ENCODE measurements around the gene RFXAP.

Gene RFXAP

GRCh38 chr13:36817996-36818803 is 822 bp upstream of the RFXAP start:
- no peak for DNase-seq

- peak in 1 of 2 experiments; percentile 58 for DNase-seq
These were observed 693 bp downstream of the RFXAP start for GRCh38 chr13:36819739-36820090.

- DNase-seq: no peak
These were observed 1.2 kb downstream of the RFXAP start for GRCh38 chr13:36820222-36820621.

GRCh38 chr13:36822785-36823184 is 3.8 kb downstream of the RFXAP start:
- no peak for DNase-seq

GRCh38 chr13:36829753-36830152 is 10.7 kb downstream of the RFXAP start:
- DNase-seq: no peak

GRCh38 chr13:36831291-36831690 is 12.3 kb downstream of the RFXAP start:
- no peak for DNase-seq

- no peak for DNase-seq
These were observed 15.3 kb downstream of the RFXAP start for GRCh38 chr13:36834299-36834698.

- DNase-seq: no peak
These were observed 18.5 kb downstream of the RFXAP start for GRCh38 chr13:36837354-36838092.

GRCh38 chr13:36839281-36839680 is 20.3 kb downstream of the RFXAP start:
- DNase-seq: no peak

- DNase-seq: no peak
These were observed 21.0 kb downstream of the RFXAP start for GRCh38 chr13:36839981-36840380.

- no peak for DNase-seq
These were observed 21.8 kb downstream of the RFXAP start for GRCh38 chr13:36840718-36841250.

GRCh38 chr13:36841391-36841790 is 22.4 kb downstream of the RFXAP start:
- DNase-seq: no peak

GRCh38 chr13:36847606-36848005 is 28.6 kb downstream of the RFXAP start:
- no peak for DNase-seq

GRCh38 chr13:36848199-36848982 is 29.4 kb downstream of the RFXAP start:
- peak in 1 of 2 experiments; percentile 25 for DNase-seq

GRCh38 chr13:36850790-36851438 is 31.9 kb downstream of the RFXAP start:
- DNase-seq: peak; percentile 33

- no peak for DNase-seq
These were observed 38.2 kb downstream of the RFXAP start for GRCh38 chr13:36857253-36857652.

GRCh38 chr13:36858290-36858689 is 39.3 kb downstream of the RFXAP start:
- DNase-seq: no peak

GRCh38 chr13:36859259-36859658 is 40.2 kb downstream of the RFXAP start:
- DNase-seq: no peak

GRCh38 chr13:36862002-36862685 is 43.1 kb downstream of the RFXAP start:
- DNase-seq: no peak

GRCh38 chr13:36862722-36863121 is 43.7 kb downstream of the RFXAP start:
- DNase-seq: no peak

GRCh38 chr13:36865265-36865664 is 46.2 kb downstream of the RFXAP start:
- DNase-seq: no peak

GRCh38 chr13:36866232-36866631 is 47.2 kb downstream of the RFXAP start:
- DNase-seq: no peak
